Spinal cord (tissue), 10 donors: ENCODE data around the gene MLEC. TPM values are rescaled to one million over a fixed set of nuclear protein-coding genes. Genes with fewer than 3 reads are reported as not detected.
"Not testable (repeated sequence)": the region's sequence is repeated elsewhere in the genome, so short reads cannot be mapped to it uniquely, and the experiment has no call there.

ENCODE experiments used
- DNase-seq, 6 donors: peaks; one replicate each; pipeline versions ENCODE4 v3.0.0 to v3.0.0-alpha.2; 2013 to 2015; ENCODE audit warnings: low spot score in 6 of 6, low read depth in 4 of 6
- H3K27ac ChIP-seq: one replicate; pipeline ENCODE4 v1.5.1; 2013; ENCODE audit warnings: low read depth, low read length, control low read depth
- H3K27me3 ChIP-seq: one replicate; pipeline ENCODE4 v1.6.1; 2013; ENCODE audit warnings: low read length; ENCODE audit not compliant: control insufficient read depth, insufficient read depth
- H3K36me3 ChIP-seq: one replicate; pipeline ENCODE4 v1.6.1; 2013; ENCODE audit warnings: low read length; ENCODE audit not compliant: control insufficient read depth, insufficient read depth
- H3K4me1 ChIP-seq: one replicate; pipeline ENCODE4 v1.6.1; 2013; ENCODE audit warnings: low read length; ENCODE audit not compliant: control insufficient read depth, insufficient read depth
- H3K4me3 ChIP-seq: one replicate; pipeline ENCODE4 v1.5.1; 2013; ENCODE audit warnings: low read depth, low read length, control low read depth
- H3K9me3 ChIP-seq: one replicate; pipeline ENCODE4 v1.6.1; 2013; ENCODE audit warnings: low read length; ENCODE audit not compliant: control insufficient read depth, insufficient read depth
- WGBS: methylation state at CpG from one replicate; pipeline ENCODE4 v1.1.5; 2013; ENCODE audit warnings: missing lambda C conversion rate; ENCODE audit not compliant: insufficient coverage; 5-methylcytosine and 5-hydroxymethylcytosine counted together
- polyA plus RNA-seq, 2 donors: library from polyadenylated mRNA; unstranded; fragments of 120-200 nt; gene quantifications; one replicate each; pipeline ENCODE4 v1.2.1, GENCODE V29; 2013; ENCODE audit not compliant: insufficient read length in 2 of 2
- total RNA-seq, 2 donors: library from RNA; depleted of rRNA in 1 of 2; stranded (reverse); fragments of 120-200 nt in 1 of 2; fragments of >200 nt in 1 of 2; gene quantifications; one replicate each; pipeline versions ENCODE4 v1.2.3 to v1.2.4, GENCODE V29; 2013 to 2014
- donor health status: healthy.

Gene MLEC
- total and polyA plus RNA-seq, 4 donors = 75.9 to 104 (median 97.0) TPM

DNA sequence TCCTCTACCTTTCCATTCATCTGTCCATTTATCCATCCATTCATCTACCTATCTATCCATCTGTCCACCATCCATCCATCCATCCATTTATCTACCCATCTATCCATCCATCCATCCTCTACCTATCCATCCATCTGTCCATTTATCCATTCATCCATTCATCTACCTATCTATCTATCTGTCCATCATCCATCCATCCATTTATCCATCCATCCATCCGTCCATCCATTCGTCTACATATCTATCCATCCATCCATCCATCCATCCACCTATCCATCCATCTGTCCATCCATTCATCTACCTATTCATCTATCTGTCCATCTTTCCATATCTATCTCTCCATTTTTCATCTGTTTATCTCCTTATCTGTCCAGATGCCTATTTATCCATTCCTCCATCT lies 25.5 kb upstream of the MLEC start:
- Histone ChIP-seq H3K4me3 (no peak overlapping the region), H3K27me3 (no peaks in the 10 kb centered on the region), H3K36me3 (peaks cover 23% of the 10 kb centered on the region), H3K9me3 (no peaks in the 10 kb centered on the region), H3K4me1 (no peaks in the 10 kb centered on the region), H3K27ac (no peak overlapping the region)
- 46% methylated on average over 2 of the region's 2 CpGs for WGBS
- no peak for DNase-seq

DNA sequence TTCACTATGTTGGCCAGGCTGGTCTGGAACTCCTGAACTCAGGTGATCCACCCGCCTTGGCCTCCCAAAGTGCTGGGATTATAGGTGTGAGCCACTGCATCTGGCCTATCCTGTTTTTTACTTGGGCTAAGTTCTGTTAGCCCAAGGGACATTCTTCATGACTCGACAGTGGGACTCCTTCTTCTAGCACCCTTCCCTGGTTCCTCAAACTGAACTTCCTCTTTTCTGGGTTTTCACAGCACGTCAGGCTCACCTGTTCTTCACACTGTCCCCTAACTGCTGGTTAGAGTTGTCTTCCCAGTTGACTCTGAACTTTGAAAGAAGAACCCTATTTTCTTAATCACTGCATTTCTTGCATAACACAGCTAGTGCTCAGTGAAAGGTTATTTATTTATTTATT lies 24.1 kb upstream of the MLEC start:
- Histone ChIP-seq H3K9me3 (no peaks in the 10 kb centered on the region), H3K4me3 (no peak overlapping the region), H3K4me1 (no peaks in the 10 kb centered on the region), H3K27ac (no peak overlapping the region), H3K36me3 (peaks cover 27% of the 10 kb centered on the region), H3K27me3 (no peaks in the 10 kb centered on the region)
- DNase-seq = no peak
- 70% methylated on average over 3 of the region's 3 CpGs for WGBS

DNA sequence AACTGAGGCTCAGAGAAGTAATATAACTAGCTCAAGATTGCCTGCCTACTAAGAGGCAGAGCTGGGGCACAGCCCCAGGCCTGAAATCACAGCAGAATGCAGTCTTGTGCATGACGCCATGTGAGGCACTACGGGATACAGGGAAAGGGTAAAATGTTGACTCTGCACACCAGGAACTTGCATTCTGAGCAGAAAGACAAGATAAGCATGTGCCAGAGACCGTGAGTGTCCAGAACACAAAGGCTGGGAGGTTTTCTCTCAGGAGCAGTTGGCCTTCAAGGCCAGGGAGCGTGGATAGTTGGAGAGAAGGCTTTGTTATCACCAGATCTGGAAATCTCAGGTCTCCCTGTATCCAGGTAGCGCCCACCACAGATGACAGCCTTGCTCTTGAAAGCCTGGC lies 23.2 kb upstream of the MLEC start:
- Histone ChIP-seq H3K27me3 (no peaks in the 10 kb centered on the region), H3K4me1 (peaks cover 7% of the 10 kb centered on the region), H3K36me3 (peaks cover 23% of the 10 kb centered on the region), H3K27ac (no peak overlapping the region), H3K4me3 (no peak overlapping the region), H3K9me3 (no peaks in the 10 kb centered on the region)
- WGBS = 82% methylated on average over 5 of the region's 5 CpGs
- no peak for DNase-seq

DNA sequence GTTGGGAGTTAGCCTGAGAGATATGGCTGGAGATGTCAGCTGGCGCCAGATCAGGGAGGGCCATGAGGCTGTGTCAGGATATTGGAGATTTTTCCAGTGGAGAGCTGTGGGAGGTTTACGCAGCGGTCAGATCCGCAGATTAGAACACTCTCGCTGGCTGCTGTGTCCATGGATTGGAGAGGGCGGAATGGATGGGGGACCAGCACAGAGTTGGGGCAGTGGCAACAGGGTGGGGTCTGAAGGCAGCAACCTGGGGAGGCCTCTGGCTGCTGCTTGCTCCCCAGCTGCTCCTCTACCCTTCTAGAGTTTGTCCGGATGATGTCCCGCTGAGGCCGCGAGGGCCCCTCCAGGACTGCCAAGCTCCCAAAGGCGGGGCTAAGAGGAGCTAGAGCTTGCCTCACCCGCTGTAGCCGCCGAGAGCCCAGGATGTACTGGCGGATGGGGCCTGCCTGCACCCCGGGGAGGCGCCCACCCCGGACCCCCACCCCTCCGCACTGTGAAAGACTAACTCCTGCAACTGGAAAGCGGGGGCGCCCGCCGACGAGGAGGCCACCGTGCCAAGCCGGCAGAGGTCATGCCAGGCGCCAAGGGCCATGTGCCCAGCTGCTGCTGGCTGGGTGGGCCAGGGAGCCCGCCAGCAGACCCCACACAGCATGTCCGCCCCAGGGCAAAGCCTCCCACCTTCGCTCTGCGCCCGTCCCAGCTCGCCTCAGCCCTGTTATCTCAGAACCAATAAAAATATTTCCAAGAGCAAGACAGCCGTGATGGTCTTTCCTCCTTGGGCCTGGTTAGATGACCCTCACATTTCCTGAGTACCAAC lies 20.2 kb upstream of the MLEC start:
- WGBS = 90% methylated on average over 29 of the region's 34 CpGs
- no peak overlapping the region for H3K27ac ChIP-seq
- DNase-seq = no peak

DNA sequence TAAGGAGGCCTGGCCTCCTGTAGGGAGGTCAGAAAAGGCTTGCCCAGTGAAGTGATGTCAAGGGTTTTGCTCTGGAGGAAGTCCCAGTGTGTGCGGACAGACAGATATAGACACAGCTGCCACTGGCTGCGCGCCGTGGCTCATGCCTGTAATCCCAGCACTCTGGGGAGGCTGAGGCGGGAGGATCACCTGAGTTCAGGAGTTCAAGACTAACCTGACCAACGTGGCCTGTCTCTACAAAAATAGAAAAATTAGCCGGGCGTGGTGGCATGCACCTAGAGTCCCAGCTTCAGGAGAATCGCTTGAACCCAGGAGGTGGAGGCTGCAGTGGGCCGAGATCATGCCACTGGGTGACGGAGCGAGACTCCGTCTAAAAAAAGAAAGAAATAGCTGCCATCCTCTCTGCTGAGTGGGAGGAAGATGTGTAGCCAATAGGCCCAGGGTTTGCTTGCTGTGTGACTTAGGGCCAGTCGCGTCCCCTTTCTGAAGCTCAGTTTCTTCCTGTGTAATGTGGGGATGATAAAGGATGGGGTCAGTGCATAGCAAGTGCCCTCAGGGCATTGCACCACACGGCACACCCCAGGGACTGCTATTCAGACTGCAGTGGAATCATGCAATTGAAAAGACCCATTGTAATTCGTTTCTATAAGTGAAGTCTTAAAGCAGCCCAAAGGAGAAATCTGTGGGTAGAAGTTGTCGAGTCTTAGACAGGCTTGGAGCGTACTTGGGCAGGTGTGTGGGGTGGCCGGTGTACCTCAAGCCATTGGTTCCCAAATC lies 18.7 kb upstream of the MLEC start:
- H3K36me3 ChIP-seq = peaks cover 7% of the 10 kb centered on the region
- peaks cover 18% of the 10 kb centered on the region for H3K4me1 ChIP-seq
- H3K27ac ChIP-seq = no peak overlapping the region
- H3K27me3 ChIP-seq = no peaks in the 10 kb centered on the region
- no peaks in the 10 kb centered on the region for H3K9me3 ChIP-seq
- DNase-seq = no peak
- no peak overlapping the region for H3K4me3 ChIP-seq
- 77% methylated on average over 19 of the region's 20 CpGs for WGBS

More for the DNA sequence above, 20.2 kb upstream of the MLEC start:
- Histone ChIP-seq H3K4me3 (no peak overlapping the region), H3K36me3 (peaks cover 7% of the 10 kb centered on the region), H3K4me1 (peaks cover 18% of the 10 kb centered on the region), H3K9me3 (no peaks in the 10 kb centered on the region), H3K27me3 (no peaks in the 10 kb centered on the region)

DNA sequence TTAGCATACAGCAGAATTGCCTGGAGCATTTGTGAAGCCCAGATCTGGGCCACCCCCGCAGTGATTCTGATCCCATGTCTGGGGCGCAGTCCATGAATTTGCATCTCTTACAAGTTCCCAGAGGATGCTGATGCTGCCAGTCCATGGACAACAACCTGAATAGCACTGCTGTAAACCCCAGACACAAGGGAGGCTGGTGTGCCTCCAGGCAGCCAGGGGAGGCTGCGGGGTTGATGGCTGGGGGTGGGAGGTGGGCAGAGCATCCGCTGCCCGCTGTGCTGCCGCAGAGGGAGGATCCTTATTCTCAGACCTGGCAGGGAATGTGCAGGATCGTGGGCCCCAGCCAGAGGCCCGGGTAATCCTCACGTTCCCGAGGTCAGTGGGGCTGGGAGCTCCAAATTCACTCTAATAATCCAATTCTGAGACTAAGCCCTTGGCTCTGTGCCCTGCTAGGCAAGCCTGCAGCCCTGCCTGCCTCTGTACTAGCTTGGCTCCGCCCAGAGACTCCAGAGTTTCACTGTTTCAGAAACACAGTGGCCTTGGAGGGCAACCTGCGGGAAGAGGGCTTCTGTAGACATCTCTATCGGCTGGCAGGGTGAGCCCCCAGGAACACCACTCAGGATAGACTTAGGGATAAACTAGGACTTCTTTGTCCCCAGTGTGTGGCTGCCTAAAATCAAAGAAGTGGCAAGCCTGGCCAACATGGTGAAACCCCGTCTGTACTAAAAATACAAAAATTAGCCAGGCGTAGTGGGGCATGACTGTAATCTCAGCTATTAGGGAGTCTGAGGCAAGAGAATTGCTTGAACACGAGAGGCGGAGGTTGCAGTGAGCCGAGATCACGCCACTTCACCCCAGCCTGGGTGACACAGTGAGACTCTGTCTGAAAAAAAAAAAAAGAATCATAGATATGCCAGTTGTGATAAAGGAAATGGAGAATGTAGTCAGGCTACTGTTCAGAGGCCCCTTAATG lies 17.8 kb upstream of the MLEC start:
- Histone ChIP-seq H3K36me3 (peaks cover 7% of the 10 kb centered on the region), H3K4me3 (no peak overlapping the region), H3K27me3 (no peaks in the 10 kb centered on the region), H3K9me3 (no peaks in the 10 kb centered on the region), H3K27ac (no peak overlapping the region), H3K4me1 (peaks cover 18% of the 10 kb centered on the region)
- DNase-seq = peak in 2 of 6 donors; percentile 39 to 52
- 37% methylated on average over 19 of the region's 19 CpGs for WGBS

DNA sequence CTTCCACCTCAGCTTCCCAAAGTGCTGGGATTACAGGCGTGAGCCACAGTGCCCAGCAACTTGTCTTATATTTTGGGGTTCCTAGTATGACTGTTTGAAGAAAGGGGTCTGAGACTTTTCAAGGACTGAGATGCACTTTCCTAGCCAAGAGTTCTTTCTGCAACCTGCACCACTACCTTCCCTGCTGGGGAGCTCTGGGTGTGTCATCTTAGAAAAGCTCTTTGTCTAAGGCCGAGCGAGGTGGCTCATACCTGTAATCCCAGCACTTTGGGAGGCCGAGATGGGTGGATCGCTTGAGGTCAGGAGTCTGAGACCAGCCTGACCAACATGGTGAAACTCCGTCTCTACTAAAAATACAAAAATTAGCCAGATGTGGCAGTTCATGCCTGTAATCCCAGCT lies 16.7 kb upstream of the MLEC start:
- not testable (repeated sequence) for H3K36me3 ChIP-seq, DNase-seq, H3K27me3 ChIP-seq, H3K9me3 ChIP-seq, H3K4me3 ChIP-seq, H3K27ac ChIP-seq
- H3K4me1 ChIP-seq = peaks cover 18% of the 10 kb centered on the region
- 92% methylated on average over 5 of the region's 6 CpGs for WGBS

DNA sequence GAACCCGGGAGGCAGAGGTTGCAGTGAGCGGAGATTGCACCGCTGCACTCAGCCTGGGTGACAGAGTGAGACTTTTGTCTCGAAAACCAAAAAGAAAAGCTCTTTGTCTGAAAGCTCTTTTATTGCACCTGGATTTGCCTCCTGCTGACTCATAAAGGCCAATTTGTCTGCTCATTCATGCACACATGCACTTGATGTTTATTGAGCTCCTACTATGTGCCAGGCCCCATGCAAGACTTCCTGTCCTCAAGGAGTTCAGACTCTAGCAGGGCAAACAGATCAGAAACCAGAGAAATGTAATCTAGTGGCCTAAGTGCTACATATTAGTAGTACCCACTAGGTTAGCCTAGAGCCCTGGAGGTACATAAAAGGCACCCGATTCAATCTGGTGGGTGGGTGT lies 16.3 kb upstream of the MLEC start:
- no peak for DNase-seq
- Histone ChIP-seq H3K9me3 (no peaks in the 10 kb centered on the region), H3K36me3 (peaks cover 7% of the 10 kb centered on the region), H3K4me3 (no peak overlapping the region), H3K4me1 (peaks cover 18% of the 10 kb centered on the region), H3K27ac (no peak overlapping the region), H3K27me3 (no peaks in the 10 kb centered on the region)
- 78% methylated on average over 4 of the region's 5 CpGs for WGBS

DNA sequence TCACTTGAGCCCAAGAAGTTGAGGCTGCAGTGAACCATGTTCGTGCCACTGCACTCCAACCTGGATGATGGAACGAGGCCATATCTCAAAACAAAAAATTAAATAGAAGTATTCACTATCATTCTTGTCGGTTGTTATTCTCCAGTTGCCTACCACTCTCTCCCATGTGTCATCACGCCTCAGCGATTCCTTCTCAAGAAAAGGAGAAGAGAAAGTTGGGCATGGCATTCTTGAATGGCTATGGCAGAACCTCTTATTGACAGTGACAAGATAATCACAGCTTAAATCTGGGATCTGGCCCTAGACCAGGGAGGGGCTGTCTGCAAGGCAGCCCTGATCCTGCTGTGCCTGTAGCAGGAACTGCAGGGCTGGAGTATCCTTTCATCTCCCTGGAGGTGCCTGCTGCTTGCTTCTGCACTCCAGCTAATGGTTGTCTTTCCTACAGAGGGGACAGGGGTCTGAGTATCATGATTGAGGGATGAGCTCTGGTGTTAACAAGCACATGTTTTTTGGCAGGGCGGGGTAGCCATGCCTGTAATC lies 12.8 kb upstream of the MLEC start:
- H3K27me3 ChIP-seq = no peaks in the 10 kb centered on the region
- H3K36me3 ChIP-seq = no peaks in the 10 kb centered on the region
- 92% methylated on average over 3 of the region's 6 CpGs for WGBS
- H3K4me3 ChIP-seq = no peak overlapping the region
- DNase-seq = no peak
- no peak overlapping the region for H3K27ac ChIP-seq
- no peaks in the 10 kb centered on the region for H3K9me3 ChIP-seq
- peaks cover 6% of the 10 kb centered on the region for H3K4me1 ChIP-seq
